K562 (cell line): ENCODE measurements around the gene JAM2. TPM values are rescaled to one million over a fixed set of nuclear protein-coding genes. Genes with fewer than 3 reads are reported as not detected.

Experiments
- ATAC-seq: fragments of 200-7000 bp; cut with Tn5 transposase; 3 replicates; pipeline ENCODE4 v1.9.1; 2020; ENCODE audit warnings: moderate library complexity
- BruUV-seq: library from RNA; stranded (reverse); fragments of 400-500 nt; replicated peaks from 2 replicates; lab custom pipeline; 2021; lab: Mats Ljungman, UMichigan
- CTCF ChIA-PET: fragments of 300-600 bp; formaldehyde crosslinking; extraction: SDS; loops from one replicate; lab custom pipeline; 2021; ENCODE audit warnings: low intra/inter-chr PET ratio; lab: Yijun Ruan, JAX
- POLR2A ChIA-PET: fragments of 300-600, 350-650 bp; sonication (Branson Sonifier 250); formaldehyde crosslinking; extraction: SDS; loops from one replicate; lab custom pipeline; 2021; ENCODE audit warnings: antibody characterized with exemption, inconsistent platforms; lab: Yijun Ruan, JAX
- DNase-seq, 4 experiments: peaks; one replicate each; pipeline versions ENCODE4 v3.0.0 to v3.0.0-alpha.2; 2011 to 2018; ENCODE audit warnings: low spot score in 3 of 4, mixed read lengths in 3 of 4; ENCODE audit errors: extremely low read depth in 1 of 4
- FAIRE-seq: peaks from 2 replicates; lab custom pipeline; 2011; peaks lifted over from hg19 to GRCh38; lab: Jason Lieb, UNC
- H2AFZ ChIP-seq: 2 replicates; pipeline ENCODE4 v1.6.0; 2011; ENCODE audit warnings: low read depth, low read length, control low read depth, inconsistent platforms
- H3K27ac ChIP-seq: fragments of 200-600 bp; 3 replicates; pipeline ENCODE4 v1.8.0; 2011; ENCODE audit warnings: low read depth, mild to moderate bottlenecking, control low read depth, inconsistent platforms, low read length, moderate library complexity, mixed read lengths; ENCODE audit errors: extremely low read depth
- H3K27me3 ChIP-seq, 2 experiments: fragments of 300-600 bp in 1 of 2; 2 replicates in 1 of 2; 3 replicates in 1 of 2; pipeline versions ENCODE4 v1.6.0 to v1.8.0; 2011; ENCODE audit warnings: inconsistent platforms in 2 of 2, low read length in 2 of 2, mild to moderate bottlenecking in 1 of 2, mixed read lengths in 1 of 2, moderate library complexity in 1 of 2; ENCODE audit not compliant: control insufficient read depth in 2 of 2, insufficient read depth in 2 of 2
- H3K36me3 ChIP-seq: fragments of 300-600 bp; 3 replicates; pipeline ENCODE4 v1.8.0; 2011; ENCODE audit warnings: mild to moderate bottlenecking, low read length, inconsistent platforms; ENCODE audit not compliant: control insufficient read depth, insufficient read depth
- H3K4me1 ChIP-seq, 2 experiments: fragments of 200-600 bp in 1 of 2; replicated peaks in 1 of 2; 2 replicates in 1 of 2; 3 replicates in 1 of 2; pipeline versions ENCODE4 v1.5.1 to v1.8.0; 2011; ENCODE audit warnings: inconsistent platforms in 2 of 2, low read length in 2 of 2, mild to moderate bottlenecking in 1 of 2, mixed read lengths in 1 of 2, moderate library complexity in 1 of 2; ENCODE audit not compliant: control insufficient read depth in 2 of 2, insufficient read depth in 2 of 2
- H3K4me2 ChIP-seq: 2 replicates; pipeline ENCODE4 v1.6.1; 2011; ENCODE audit warnings: low read length, control low read depth, inconsistent platforms, mixed read lengths; ENCODE audit not compliant: insufficient read depth
- H3K4me3 ChIP-seq: fragments of 200-600 bp; sonication (generic), shearing (Covaris generic); 2 replicates; pipeline ENCODE4 v1.5.1; 2016; ENCODE audit warnings: control low read depth, inconsistent platforms
- H3K79me2 ChIP-seq: fragments of 200-600 bp; 3 replicates; pipeline ENCODE4 v1.8.0; 2011; ENCODE audit warnings: low read length, inconsistent platforms; ENCODE audit not compliant: control insufficient read depth, insufficient read depth
- H3K9ac ChIP-seq, 2 experiments: 2 replicates each; pipeline versions ENCODE4 v1.6.0 to v1.6.1; 2011; ENCODE audit warnings: low read depth in 2 of 2, low read length in 2 of 2, control low read depth in 1 of 2, inconsistent platforms in 1 of 2, mild to moderate bottlenecking in 1 of 2, mixed read lengths in 1 of 2; ENCODE audit not compliant: insufficient read depth in 1 of 2
- H3K9me1 ChIP-seq: one replicate; pipeline ENCODE4 v1.6.0; 2011; ENCODE audit warnings: inconsistent platforms, mild to moderate bottlenecking, low read length, moderate library complexity; ENCODE audit not compliant: control insufficient read depth, insufficient read depth
- H3K9me3 ChIP-seq: replicated peaks from 2 replicates; pipeline ENCODE4 v1.5.1; 2011; ENCODE audit warnings: low read depth, low read length, inconsistent platforms; ENCODE audit not compliant: control insufficient read depth, insufficient read depth
- H4K20me1 ChIP-seq: replicated peaks from 2 replicates; pipeline ENCODE4 v1.6.1; 2011; ENCODE audit warnings: low read length, inconsistent platforms, mixed read lengths; ENCODE audit not compliant: control insufficient read depth, insufficient read depth
- ARID2 ChIP-seq: fragments of 450-650 bp; IDR thresholded peaks from 2 replicates; pipeline ENCODE4 v1.6.1; 2017; ENCODE audit warnings: antibody characterized with exemption, mild to moderate bottlenecking
- CBFB ChIP-seq: sonication (generic); formaldehyde crosslinking; IDR thresholded peaks from 2 replicates; pipeline ENCODE4 v1.4.0; 2020; ENCODE audit warnings: mild to moderate bottlenecking, missing genetic modification reagents
- CHD1 ChIP-seq: fragments of 200-600 bp; sonication (generic); IDR thresholded peaks from one replicate; pipeline ENCODE4 v1.6.1; 2012; ENCODE audit warnings: mild to moderate bottlenecking, moderate library complexity, low read length, inconsistent platforms
- NCOR1 ChIP-seq: fragments of 450-650 bp; IDR thresholded peaks from 2 replicates; pipeline ENCODE4 v1.6.1; 2016; ENCODE audit warnings: mild to moderate bottlenecking, moderate library complexity
- NRF1 ChIP-seq, 2 experiments: fragments of 450-650 bp; IDR thresholded peaks in 1 of 2; conservative IDR thresholded peaks in 1 of 2; 2 replicates each; pipeline ENCODE4 v1.6.1; 2014; ENCODE audit warnings: mild to moderate bottlenecking in 2 of 2
- POLR2AphosphoS2 ChIP-seq: IDR thresholded peaks from 2 replicates; pipeline ENCODE4 v1.6.1; 2012; ENCODE audit warnings: low read length, improper control_type of control experiment
- POLR2B ChIP-seq: fragments of 450-650 bp; IDR thresholded peaks from 2 replicates; pipeline ENCODE4 v1.6.1; 2018; ENCODE audit warnings: low read depth; ENCODE audit not compliant: partially characterized antibody
- SMARCB1 ChIP-seq: IDR thresholded peaks from 2 replicates; pipeline ENCODE4 v1.6.1; 2011; ENCODE audit warnings: improper control_type of control experiment, low read depth; ENCODE audit not compliant: insufficient read length
- ZFX ChIP-seq: sonication (generic); formaldehyde crosslinking; IDR thresholded peaks from 2 replicates; pipeline ENCODE4 v1.8.0; 2022; ENCODE audit warnings: mild to moderate bottlenecking, missing genetic modification reagents, moderate library complexity
- ZNF766 ChIP-seq: fragments of 200-800 bp; sonication (Bioruptor generic); conservative IDR thresholded peaks from 2 replicates; pipeline ENCODE4 v1.6.1; 2016; ENCODE audit warnings: missing genetic modification characterization, missing compliant biosample characterization
- ZSCAN29 ChIP-seq: fragments of 450-650 bp; IDR thresholded peaks from 2 replicates; pipeline ENCODE4 v1.6.1; 2017
- WGBS: fragments of 100-300 bp; shearing (Covaris generic); methylation state at CpG from one replicate; pipeline ENCODE4 v1.1.6; 2016; ENCODE audit warnings: low coverage, mixed read lengths; ENCODE audit not compliant: insufficient coverage; ENCODE audit errors: missing lambda C conversion rate; 5-methylcytosine and 5-hydroxymethylcytosine counted together
- in situ Hi-C: fragments of 300-500 bp; cut with MboI; formaldehyde crosslinking; loops from 4 replicates; pipeline ENCODE4 v1.15.0; 2018; ENCODE audit warnings: inconsistent platforms, mixed read lengths
- intact Hi-C: fragments of 100-400 bp; cut with micrococcal nuclease; formaldehyde crosslinking; loops from 2 replicates; pipeline ENCODE4 v1.14.2; 2022
- polyA plus RNA-seq, 8 experiments: library from polyadenylated mRNA; depleted of rRNA in 4 of 8; stranded (reverse) in 5 of 8; unstranded in 3 of 8; fragments of >200 nt; fragmentation: Nextera tagmentation in 2 of 8; fragmentation: Illumina TruSeq in 1 of 8; extraction: Ambion mirVana in 2 of 8; extraction: Trizol in 1 of 8; gene quantifications; 2 replicates each; pipeline versions ENCODE4 v1.2.1 to v1.2.3, GENCODE V29; 2011 to 2014; ENCODE audit warnings: inconsistent platforms in 1 of 8, missing spikeins in 1 of 8
- total RNA-seq, 7 experiments: library from RNA; depleted of rRNA in 6 of 7; stranded (reverse); fragments of >200 nt in 6 of 7; fragmentation: Illumina TruSeq in 2 of 7; extraction: Trizol in 2 of 7; gene quantifications; 2 replicates each; pipeline versions ENCODE4 v1.2.1 to v1.2.3, GENCODE V29; 2011 to 2021; ENCODE audit warnings: low replicate concordance in 1 of 7
- TF ChIP-seq, protein P1 (sequence below): sonication (generic); formaldehyde crosslinking; IDR thresholded peaks from 2 replicates; pipeline ENCODE4 v1.8.0; 2023; ENCODE audit warnings: mild to moderate bottlenecking, missing genetic modification reagents
- TF ChIP-seq, protein P2 (sequence below): fragments of 150-350 bp; conservative IDR thresholded peaks from 2 replicates; pipeline ENCODE4 v1.6.1; 2014; ENCODE audit warnings: low read length
- TF ChIP-seq, protein P3 (sequence below): IDR thresholded peaks from 3 replicates; pipeline ENCODE4 v1.6.1; 2011; ENCODE audit warnings: borderline replicate concordance, mild to moderate bottlenecking; ENCODE audit not compliant: insufficient read length, insufficient read depth
- TF ChIP-seq, protein P4 (sequence below): fragments of 250-450 bp; sonication (Bioruptor Pico); IDR thresholded peaks from 2 replicates; pipeline ENCODE4 v1.6.1; 2021; ENCODE audit warnings: mild to moderate bottlenecking

JAM2 gene
- total and polyA plus RNA-seq, 9 of the 15 experiments (the other 6 are each of a cell fraction or from before 2014, with no cell fraction given) = 0.03 to 0.08 (median 0.07) TPM; not detected in 6

DNA sequence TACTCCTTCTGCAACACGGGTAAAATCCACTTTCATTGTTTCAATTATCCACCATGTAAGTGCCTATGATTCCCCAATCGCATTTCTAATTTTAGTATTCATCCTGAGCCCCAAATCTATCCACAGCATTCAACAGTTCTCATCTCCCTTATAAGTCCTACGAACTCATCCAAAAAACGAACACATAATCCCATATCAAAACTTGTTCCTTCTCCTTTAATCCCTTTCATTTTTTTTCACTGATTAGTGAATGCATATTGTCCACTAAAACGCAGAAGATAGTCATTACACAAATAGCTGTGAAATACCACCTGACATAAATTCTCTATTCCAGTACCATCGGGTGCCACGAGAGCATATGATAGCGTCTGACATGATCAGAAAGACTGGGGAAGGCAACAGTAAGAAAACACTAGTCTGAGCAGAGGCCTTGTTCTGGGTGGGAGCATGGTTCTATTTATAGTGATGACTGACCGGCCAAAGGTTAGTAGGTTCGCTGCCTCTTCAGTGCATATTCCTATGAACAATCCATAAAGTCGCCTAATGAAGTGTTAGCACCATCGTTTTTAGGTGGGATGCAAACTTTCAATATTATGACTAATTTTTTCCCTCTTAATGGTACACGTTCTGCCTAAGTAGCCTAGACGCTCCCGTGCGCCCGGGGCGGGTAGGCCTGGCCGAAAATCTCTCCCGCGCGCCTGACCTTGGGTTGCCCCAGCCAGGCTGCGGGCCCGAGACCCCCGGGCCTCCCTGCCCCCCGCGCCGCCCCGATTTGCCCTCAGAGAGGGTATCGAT lies 95.0 kb downstream of the JAM2 start (continued):
- TF ChIP-seq, protein P1, sequence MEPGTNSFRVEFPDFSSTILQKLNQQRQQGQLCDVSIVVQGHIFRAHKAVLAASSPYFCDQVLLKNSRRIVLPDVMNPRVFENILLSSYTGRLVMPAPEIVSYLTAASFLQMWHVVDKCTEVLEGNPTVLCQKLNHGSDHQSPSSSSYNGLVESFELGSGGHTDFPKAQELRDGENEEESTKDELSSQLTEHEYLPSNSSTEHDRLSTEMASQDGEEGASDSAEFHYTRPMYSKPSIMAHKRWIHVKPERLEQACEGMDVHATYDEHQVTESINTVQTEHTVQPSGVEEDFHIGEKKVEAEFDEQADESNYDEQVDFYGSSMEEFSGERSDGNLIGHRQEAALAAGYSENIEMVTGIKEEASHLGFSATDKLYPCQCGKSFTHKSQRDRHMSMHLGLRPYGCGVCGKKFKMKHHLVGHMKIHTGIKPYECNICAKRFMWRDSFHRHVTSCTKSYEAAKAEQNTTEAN (CRISPR knock-in tag) = 0 out of 2 replicates have a peak, but pooled peaks have one; percentile 74
- TF ChIP-seq ZSCAN29 = peak; percentile 74; the same call in 1 of the 2 replicates
- TF ChIP-seq NCOR1 = peak; percentile 29; the same call in 1 of the 2 replicates
- TF ChIP-seq ARID2 = 0 out of 2 replicates have a peak, but pooled peaks have one; percentile 35
- peak; percentile 58 for TF ChIP-seq CHD1
- no peak; the same call in 1 of the 2 replicates for TF ChIP-seq POLR2AphosphoS2

DNA sequence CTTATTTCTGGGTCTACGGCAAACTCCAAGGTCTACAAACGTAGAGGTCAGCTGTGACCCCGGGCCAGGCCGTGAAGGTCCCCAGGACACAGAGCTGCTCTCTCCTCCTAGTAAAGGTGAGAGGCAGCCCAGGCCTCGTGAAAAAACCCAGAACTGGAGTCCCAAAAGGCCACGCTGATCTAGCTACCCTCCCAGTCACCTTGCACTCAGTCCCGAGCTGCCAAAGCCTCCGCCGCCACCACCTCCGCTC lies 95.5 kb downstream of the JAM2 start:
- peak overlapping the region; percentile 93 for H3K4me3 ChIP-seq
- H3K4me2 ChIP-seq = peak overlapping the region; percentile 98; the same call in 1 of the 2 replicates
- H2AFZ ChIP-seq = peak overlapping the region; percentile 98
- CTCF ChIA-PET = interaction anchor here (0.6 kb wide), 1 partner anchor 33 kb away, joined by 6 read pairs; no protein-coding TSS in a partner anchor
- intact Hi-C loops = loop anchor here (2.0 kb wide), 1 partner anchor 66 kb away; no protein-coding TSS in a partner anchor
- H3K4me1 ChIP-seq = peaks cover 7 to 21% of the 10 kb centered on the region in 2 experiments; a peak in 4 of 5 replicates
- no peaks in the 10 kb centered on the region for H3K9me1 ChIP-seq
- in situ Hi-C loops = no loop called here
- peaks cover 94% of the 10 kb centered on the region for H3K79me2 ChIP-seq
- H3K27ac ChIP-seq = peak overlapping the region; percentile 98
- POLR2A ChIA-PET = interaction anchor here (0.7 to 2.6 kb wide), 8 partner anchors 10 to 1609 kb away, joined by 4 to 13 read pairs (median 6); no protein-coding TSS in a partner anchor
- under 1% methylated on average over 10 of the region's 10 CpGs for whole genome bisulfite sequencing
- H3K36me3 ChIP-seq = peaks cover 40% of the 10 kb centered on the region
- DNase-seq (no peak), ATAC-seq (no peak), FAIRE-seq (no peak)
- H3K9ac ChIP-seq = peak overlapping the region; percentile 95 to 97
- no peaks in the 10 kb centered on the region for H3K9me3 ChIP-seq
- no peaks in the 10 kb centered on the region; the same call in 1 of the 2 replicates for H4K20me1 ChIP-seq
- BruUV-seq = no TSS peak
- H3K27me3 ChIP-seq = no peaks in the 10 kb centered on the region
- TF ChIP-seq POLR2B = peak; percentile 87
- peak; percentile 20 for TF ChIP-seq ZFX (CRISPR knock-in tag)
- no peak for TF ChIP-seq NRF1 (conservative IDR thresholded peaks at IDR 0.05 in 1 of 2, IDR thresholded peaks at IDR 0.05 in 1 of 2)
- no peak for TF ChIP-seq SMARCB1
- TF ChIP-seq, protein P2, sequence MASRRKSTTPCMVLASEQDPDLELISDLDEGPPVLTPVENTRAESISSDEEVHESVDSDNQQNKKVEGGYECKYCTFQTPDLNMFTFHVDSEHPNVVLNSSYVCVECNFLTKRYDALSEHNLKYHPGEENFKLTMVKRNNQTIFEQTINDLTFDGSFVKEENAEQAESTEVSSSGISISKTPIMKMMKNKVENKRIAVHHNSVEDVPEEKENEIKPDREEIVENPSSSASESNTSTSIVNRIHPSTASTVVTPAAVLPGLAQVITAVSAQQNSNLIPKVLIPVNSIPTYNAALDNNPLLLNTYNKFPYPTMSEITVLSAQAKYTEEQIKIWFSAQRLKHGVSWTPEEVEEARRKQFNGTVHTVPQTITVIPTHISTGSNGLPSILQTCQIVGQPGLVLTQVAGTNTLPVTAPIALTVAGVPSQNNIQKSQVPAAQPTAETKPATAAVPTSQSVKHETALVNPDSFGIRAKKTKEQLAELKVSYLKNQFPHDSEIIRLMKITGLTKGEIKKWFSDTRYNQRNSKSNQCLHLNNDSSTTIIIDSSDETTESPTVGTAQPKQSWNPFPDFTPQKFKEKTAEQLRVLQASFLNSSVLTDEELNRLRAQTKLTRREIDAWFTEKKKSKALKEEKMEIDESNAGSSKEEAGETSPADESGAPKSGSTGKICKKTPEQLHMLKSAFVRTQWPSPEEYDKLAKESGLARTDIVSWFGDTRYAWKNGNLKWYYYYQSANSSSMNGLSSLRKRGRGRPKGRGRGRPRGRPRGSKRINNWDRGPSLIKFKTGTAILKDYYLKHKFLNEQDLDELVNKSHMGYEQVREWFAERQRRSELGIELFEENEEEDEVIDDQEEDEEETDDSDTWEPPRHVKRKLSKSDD = no peak
- TF ChIP-seq, protein P3, sequence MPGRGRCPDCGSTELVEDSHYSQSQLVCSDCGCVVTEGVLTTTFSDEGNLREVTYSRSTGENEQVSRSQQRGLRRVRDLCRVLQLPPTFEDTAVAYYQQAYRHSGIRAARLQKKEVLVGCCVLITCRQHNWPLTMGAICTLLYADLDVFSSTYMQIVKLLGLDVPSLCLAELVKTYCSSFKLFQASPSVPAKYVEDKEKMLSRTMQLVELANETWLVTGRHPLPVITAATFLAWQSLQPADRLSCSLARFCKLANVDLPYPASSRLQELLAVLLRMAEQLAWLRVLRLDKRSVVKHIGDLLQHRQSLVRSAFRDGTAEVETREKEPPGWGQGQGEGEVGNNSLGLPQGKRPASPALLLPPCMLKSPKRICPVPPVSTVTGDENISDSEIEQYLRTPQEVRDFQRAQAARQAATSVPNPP = no peak
- TF ChIP-seq, protein P4, sequence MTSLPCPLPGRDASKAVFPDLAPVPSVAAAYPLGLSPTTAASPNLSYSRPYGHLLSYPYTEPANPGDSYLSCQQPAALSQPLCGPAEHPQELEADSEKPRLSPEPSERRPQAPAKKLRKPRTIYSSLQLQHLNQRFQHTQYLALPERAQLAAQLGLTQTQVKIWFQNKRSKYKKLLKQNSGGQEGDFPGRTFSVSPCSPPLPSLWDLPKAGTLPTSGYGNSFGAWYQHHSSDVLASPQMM (CRISPR knock-in tag) = no peak
- no peak for TF ChIP-seq ZNF766 (CRISPR knock-in tag)
- TF ChIP-seq CBFB (CRISPR knock-in tag) = no peak
